DOHH2 (cell line): ENCODE data around the gene ANKS1B.

Experiments used
- CTCF ChIP-seq: fragments of 200-600 bp; sonication (generic); IDR thresholded peaks from one replicate; pipeline ENCODE4 v1.5.1; 2014; ENCODE audit warnings: antibody characterized with exemption, mild to moderate bottlenecking, low read depth, low read length; ENCODE audit not compliant: poor library complexity, severe bottlenecking
- EZH2phosphoT487 ChIP-seq: fragments of 200-600 bp; sonication (generic); IDR thresholded peaks from 2 replicates; pipeline ENCODE4 v1.6.1; 2017; ENCODE audit warnings: borderline replicate concordance, mild to moderate bottlenecking, antibody characterized with exemption, low read length, moderate library complexity, mixed read lengths

- TF ChIP-seq EZH2phosphoT487 (no peak), CTCF (no peak)
Observed at GRCh38 chr12:99372257-99372920, 612.3 kb downstream of the ANKS1B start.
